Neutrophil (primary cell): ENCODE data around the gene DKC1.

Experiments used
- H3K27ac ChIP-seq: fragments of 200-600 bp; sonication (generic); 2 replicates; pipeline ENCODE4 v1.5.1; 2016; ENCODE audit warnings: mild to moderate bottlenecking, moderate library complexity
- H3K27me3 ChIP-seq: fragments of 200-600 bp; sonication (generic); 2 replicates; pipeline ENCODE4 v1.6.0; 2016; ENCODE audit warnings: mild to moderate bottlenecking
- H3K36me3 ChIP-seq: fragments of 200-600 bp; sonication (generic); 2 replicates; pipeline ENCODE4 v1.5.1; 2017
- H3K4me1 ChIP-seq, 2 experiments: fragments of 200-600 bp in 1 of 2; sonication (generic) in 1 of 2; 1 replicate in 1 of 2; 2 replicates in 1 of 2; pipeline versions ENCODE4 v1.5.1 to v1.6.1; 2013 to 2016; ENCODE audit warnings: low read depth in 1 of 2, low read length in 1 of 2, mild to moderate bottlenecking in 1 of 2, moderate library complexity in 1 of 2; ENCODE audit not compliant: control insufficient read depth in 1 of 2, insufficient read depth in 1 of 2
- H3K4me3 ChIP-seq, 2 experiments: fragments of 200-600 bp in 1 of 2; sonication (generic) in 1 of 2; 1 replicate in 1 of 2; 2 replicates in 1 of 2; pipeline ENCODE4 v1.5.1; 2013 to 2016; ENCODE audit warnings: low read depth in 1 of 2, low read length in 1 of 2, mild to moderate bottlenecking in 1 of 2, moderate library complexity in 1 of 2
- H3K9me3 ChIP-seq: fragments of 200-600 bp; sonication (generic); 2 replicates; pipeline ENCODE4 v1.5.1; 2016
- CTCF ChIP-seq: fragments of 200-600 bp; sonication (generic); IDR thresholded peaks from 2 replicates; pipeline ENCODE4 v1.5.1; 2016; ENCODE audit warnings: antibody characterized with exemption

The DKC1 gene

GRCh38 chrX:154719132-154719675 lies 43.5 kb upstream of the DKC1 start:
- H3K27me3 ChIP-seq, result no peaks in the 10 kb centered on the region
- peak overlapping the region; percentile 88 for H3K27ac ChIP-seq
- peaks cover 72 to 80% of the 10 kb centered on the region in 2 experiments for H3K4me1 ChIP-seq
- H3K9me3 ChIP-seq, result no peaks in the 10 kb centered on the region
- H3K36me3 ChIP-seq, result no peaks in the 10 kb centered on the region
- peak overlapping the region; percentile 32 to 52 for H3K4me3 ChIP-seq
- no peak for TF ChIP-seq CTCF

- no peaks in the 10 kb centered on the region for H3K36me3 ChIP-seq
- no peaks in the 10 kb centered on the region for H3K9me3 ChIP-seq
- peak overlapping the region in 1 of 2 experiments; percentile 32 for H3K4me3 ChIP-seq
- peaks cover 78 to 87% of the 10 kb centered on the region in 2 experiments for H3K4me1 ChIP-seq
- H3K27ac ChIP-seq, result peak overlapping the region; percentile 88
- no peaks in the 10 kb centered on the region for H3K27me3 ChIP-seq
- no peak for TF ChIP-seq CTCF
Measured at GRCh38 chrX:154720067-154720466, 42.6 kb upstream of the DKC1 start.

- Histone ChIP-seq H3K9me3 (no peaks in the 10 kb centered on the region), H3K4me3 (no peak overlapping the region), H3K36me3 (no peaks in the 10 kb centered on the region), H3K27ac (no peak overlapping the region), H3K4me1 (peaks cover 76 to 88% of the 10 kb centered on the region in 2 experiments), H3K27me3 (no peaks in the 10 kb centered on the region)
- TF ChIP-seq CTCF, result no peak
Measured at GRCh38 chrX:154721155-154721554, 41.5 kb upstream of the DKC1 start.

GRCh38 chrX:154724993-154725756 lies 37.5 kb upstream of the DKC1 start:
- H3K27me3 ChIP-seq, result no peaks in the 10 kb centered on the region
- peak overlapping the region; percentile 15 to 18 for H3K4me3 ChIP-seq
- H3K36me3 ChIP-seq, result no peaks in the 10 kb centered on the region
- H3K4me1 ChIP-seq, result peaks cover 78 to 88% of the 10 kb centered on the region in 2 experiments
- H3K9me3 ChIP-seq, result no peaks in the 10 kb centered on the region
- H3K27ac ChIP-seq, result peak overlapping the region; percentile 86
- TF ChIP-seq CTCF, result no peak

- no peaks in the 10 kb centered on the region for H3K9me3 ChIP-seq
- peaks cover 96 to 100% of the 10 kb centered on the region in 2 experiments for H3K4me1 ChIP-seq
- no peaks in the 10 kb centered on the region for H3K27me3 ChIP-seq
- H3K36me3 ChIP-seq, result no peaks in the 10 kb centered on the region
- TF ChIP-seq CTCF, result no peak
- no peak overlapping the region for H3K4me3 ChIP-seq
- H3K27ac ChIP-seq, result peak overlapping the region; percentile 86
Measured at GRCh38 chrX:154727418-154727817, 35.2 kb upstream of the DKC1 start.
